CD4-positive, alpha-beta T cell treated with Interleukin-21 for 1 hour (primary cell): ENCODE data around the gene KRTAP16-1.
"Not testable (repeated sequence)": the region's sequence is repeated elsewhere in the genome, so short reads cannot be mapped to it uniquely, and the experiment has no call there.

Experiments used
- DNase-seq: peaks from one replicate; pipeline ENCODE4 v3.0.0-alpha.2; 2020

The KRTAP16-1 gene

DNA sequence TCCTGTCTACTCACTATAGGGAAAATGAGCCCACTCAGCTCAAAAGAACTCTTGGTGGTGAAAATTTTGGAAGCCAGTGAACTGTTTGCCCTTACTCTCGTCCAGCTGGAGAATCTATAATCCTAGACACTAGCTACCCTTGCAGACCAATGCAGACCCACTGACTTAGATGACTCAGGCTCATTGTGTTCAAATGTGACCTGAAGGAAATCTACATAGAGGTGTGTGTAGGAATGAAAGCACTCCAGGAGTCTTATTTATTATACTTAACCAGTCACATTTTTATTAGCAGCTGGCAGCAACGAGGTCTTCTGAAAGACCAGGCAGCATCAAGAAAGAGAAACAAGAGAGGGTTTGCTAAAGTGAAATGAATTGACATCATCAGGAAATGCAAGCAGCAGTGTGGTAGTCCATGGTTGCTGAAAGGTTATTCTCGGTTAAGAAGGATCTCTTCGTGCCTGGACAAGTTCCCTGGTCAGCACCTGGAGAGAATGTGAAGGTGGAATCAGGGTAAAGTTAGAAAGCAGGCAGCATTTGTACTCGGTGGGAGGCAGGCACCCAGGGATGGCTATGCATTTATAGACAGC is 7.8 kb downstream of the KRTAP16-1 start:
- DNase-seq = no peak

DNA sequence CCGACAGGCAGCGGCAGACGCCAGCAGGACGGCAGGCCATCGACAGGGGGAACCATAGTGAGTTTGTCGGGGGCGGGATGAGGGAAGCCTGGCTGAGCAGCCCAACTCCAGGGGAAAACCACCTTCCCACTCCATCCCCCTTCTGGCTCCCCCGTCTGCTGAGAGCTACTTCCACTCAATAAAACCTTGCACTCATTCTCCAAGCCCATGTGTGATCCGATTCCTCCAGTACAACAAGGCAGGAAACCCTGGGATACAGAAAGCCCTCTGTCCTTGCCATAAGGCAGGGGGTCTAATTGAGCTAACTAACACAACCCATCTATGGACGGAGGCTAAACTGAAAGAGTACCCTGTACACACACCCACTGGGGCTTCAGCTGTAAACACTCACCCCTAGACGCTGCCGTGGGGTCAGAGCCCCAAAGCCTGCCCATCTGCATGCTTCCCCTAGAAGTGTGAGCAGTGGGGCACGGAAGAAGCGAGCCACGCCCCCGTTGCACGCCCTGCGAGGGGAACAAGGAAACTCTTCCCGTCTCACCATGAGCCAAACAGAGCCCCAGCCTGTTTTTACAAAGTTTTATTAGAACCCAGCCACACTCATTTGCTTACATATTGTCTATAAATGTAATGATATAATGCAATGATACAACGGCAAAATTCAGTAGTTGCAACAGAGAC is 10.5 kb downstream of the KRTAP16-1 start:
- DNase-seq = no peak

DNA sequence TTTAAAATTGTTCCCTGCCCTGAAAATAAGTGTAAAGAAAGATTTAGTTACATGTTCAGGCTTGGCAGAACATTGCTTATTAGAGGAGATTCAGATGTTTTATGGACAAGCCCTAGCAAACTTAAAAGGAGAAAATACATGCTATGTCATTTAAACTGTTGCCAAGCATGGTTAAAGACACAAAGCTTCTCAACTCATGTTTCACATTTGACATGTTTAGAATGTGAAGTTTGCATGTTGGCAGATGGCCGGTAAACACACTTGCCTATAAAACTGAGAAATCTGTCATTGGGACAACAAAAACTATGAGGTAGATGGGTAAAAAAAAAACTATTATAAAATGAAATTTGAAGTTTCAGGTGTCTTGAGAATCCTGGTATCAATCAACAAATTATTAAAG is 12.3 kb downstream of the KRTAP16-1 start:
- no peak for DNase-seq

DNA sequence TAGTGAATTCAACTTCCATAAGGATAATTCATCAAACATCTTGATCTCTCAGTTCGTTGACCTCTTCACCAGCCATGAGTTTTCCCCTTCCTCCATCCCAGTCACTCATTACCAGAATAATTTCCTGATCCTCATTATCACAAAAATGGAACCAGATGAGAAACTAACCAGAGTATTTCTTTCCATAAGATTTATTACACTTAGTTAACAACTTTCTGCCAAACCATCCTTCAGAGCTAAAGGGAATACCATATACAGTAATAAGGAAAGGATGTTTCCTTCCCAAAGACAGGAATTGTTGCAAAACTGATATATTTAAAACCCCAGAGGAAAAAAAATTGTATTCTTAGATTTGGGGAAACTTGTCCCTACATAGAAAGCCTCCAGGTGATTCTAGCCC is 15.1 kb downstream of the KRTAP16-1 start:
- DNase-seq = no peak

DNA sequence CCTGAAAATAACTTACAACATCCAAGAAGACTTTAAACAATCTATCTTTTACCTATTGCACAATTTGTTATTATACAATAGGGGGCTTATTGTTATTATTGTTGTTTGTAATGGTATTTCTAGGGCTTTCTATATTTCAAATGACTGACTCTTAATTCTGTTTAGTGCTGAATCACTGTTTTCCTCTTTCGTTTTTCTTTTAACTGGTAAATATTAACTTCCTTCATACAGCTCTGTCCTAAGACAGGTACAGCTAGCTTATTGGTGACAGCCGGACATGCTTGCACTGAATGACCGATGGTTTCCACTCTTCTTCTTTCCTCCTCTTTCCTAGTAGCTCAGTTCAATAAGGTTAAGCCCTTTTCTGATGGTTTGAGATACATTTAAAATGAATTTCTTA is 22.1 kb downstream of the KRTAP16-1 start:
- no peak for DNase-seq

DNA sequence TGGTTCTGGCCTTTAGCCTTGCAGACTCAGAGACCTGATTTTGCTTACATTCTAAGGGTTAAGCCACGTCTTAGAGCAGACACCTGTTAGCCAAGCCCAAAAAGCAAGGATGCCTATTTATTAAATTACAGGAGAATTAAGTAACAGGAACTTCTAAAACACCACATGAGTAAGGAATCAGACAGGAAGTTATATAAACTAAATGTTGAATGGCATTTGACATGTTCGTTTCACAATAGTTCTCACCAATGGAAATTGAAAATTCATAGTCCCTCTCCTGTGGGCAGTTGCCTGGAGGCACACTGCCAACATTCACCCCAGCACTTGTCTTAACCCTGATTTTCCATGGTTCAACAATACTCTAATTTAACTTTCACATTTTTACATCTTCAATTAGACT is 24.6 kb downstream of the KRTAP16-1 start:
- DNase-seq = no peak

DNA sequence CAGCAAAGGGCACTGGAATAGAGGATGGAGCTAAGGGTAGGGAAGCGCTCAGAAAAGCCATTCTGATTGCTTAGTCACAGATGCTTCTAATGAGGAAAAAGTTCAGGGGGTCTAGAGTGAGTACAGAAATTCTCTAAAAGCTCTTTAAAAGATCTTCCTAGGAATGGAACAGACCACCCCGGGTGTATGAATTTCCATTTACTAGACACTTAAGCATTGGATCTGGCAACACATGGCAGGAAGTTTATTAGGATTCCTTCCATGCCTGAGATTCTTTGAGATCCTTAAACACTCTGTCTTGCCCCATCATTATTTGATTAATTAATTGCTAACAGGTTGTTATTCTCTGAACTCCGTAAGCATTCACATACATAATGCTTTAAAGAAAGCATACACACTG is 25.1 kb downstream of the KRTAP16-1 start:
- DNase-seq = no peak

DNA sequence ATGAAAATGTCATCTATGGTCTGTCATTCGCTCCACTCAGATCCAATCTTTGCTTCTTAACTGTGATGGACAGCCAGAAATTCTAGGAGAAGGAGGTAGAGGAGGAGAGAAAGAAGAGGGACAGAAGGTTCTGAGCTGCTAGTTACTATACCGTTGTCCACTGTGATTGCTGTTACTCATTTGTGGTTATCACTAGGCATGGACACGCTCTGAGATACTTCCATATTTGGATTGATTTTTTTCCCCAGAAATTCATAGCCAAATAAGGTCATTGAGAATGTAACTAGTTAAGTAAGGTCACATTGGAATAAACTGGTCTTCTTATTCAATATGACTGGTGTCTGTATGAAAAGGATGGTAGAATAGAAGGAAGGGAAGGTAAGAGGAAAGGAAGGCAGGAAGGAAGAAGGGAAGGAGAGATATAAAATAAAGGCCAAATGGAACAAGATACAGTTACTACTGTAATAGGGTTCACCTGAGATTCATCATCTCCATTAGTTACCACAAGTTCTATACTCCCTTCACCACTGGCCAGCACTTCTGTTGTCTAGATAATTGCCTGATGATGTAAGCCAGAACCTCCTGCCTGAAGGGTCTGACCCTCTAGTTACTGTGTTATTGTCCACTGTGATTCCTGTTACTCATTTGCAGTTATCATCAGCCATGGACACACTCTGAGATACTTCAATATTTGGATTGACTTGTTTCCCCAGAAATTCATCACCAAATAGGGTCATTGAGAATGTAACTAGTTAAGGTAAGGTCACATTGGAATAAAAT is 30.7 kb downstream of the KRTAP16-1 start:
- DNase-seq = no peak

DNA sequence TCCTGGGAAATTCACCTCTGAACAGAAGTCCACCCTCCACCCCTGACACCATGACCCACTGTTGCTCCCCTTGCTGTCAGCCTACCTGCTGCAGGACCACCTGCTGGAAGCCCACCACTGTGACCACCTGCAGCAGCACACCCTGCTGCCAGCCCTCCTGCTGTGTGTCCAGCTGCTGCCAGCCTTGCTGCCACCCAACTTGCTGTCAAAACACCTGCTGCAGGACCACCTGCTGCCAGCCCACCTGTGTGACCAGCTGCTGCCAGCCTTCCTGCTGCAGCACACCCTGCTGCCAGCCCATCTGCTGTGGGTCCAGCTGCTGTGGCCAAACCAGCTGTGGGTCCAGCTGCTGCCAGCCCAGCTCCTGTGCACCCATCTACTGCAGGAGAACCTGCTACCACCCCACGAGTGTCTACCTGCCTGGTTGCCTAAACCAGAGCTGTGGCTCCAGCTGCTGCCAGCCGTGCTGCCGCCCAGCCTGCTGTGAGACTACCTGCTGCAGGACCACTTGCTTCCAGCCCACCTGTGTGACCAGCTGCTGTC is 33.4 kb downstream of the KRTAP16-1 start, which contains the start of gene KRTAP9-7:
Gene KRTAP9-7, plus strand, starts transcription at position 51 of the 543 bp plus-strand sequence. Its CDS starts 0 bp downstream, at position 51.
- not testable (repeated sequence) for DNase-seq

DNA sequence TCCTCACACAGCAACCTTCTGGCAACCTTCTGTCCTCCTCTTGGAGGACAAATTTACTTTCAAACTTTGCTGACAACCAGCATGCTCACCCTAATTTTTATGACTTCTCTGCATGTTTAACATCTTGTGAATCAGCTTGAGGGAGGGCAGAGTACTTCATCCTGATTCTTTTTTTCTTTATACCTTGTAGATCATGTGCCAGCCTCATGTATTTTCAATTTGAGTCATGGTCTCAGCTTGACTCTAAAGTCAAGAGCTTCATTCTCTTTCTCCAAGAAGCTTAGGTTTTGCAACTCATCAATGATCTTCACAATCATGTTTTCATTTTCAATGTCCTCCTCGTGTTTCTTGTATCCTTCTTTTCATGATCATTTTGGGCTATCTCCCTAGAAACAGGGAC is 37.3 kb downstream of the KRTAP16-1 start:
- DNase-seq = no peak

DNA sequence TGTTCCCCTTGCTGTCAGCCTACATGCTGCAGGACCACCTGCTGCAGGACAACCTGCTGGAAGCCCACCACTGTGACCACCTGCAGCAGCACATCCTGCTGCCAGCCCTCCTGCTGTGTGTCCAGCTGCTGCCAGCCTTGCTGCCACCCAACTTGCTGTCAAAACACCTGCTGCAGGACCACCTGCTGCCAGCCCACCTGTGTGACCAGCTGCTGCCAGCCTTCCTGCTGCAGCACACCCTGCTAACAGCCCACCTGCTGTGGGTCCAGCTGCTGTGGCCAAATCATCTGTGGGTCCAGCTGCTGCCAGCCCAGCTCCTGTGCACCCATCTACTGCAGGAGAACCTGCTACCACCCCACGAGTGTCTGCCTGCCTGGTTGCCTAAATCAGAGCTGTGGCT is 37.8 kb downstream of the KRTAP16-1 start:
- DNase-seq = not testable (repeated sequence)

DNA sequence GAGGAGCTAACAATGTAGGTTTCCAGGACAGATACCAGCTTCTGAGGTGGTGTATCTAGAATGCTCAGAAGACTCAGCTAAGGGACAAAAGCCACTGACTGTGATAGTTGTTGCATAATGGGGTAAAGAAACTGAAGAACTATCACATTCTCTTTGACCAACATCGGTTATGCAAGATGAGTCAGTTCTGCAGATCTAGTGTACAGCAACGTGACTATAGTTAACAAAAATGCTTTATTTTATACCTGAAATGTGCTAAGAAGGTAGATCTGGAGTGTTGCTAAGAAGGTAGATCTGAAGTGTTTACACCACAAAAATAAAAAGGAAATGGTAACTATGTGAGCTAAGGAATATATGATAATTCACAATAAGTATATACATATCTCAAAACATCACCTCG is 41.4 kb downstream of the KRTAP16-1 start:
- DNase-seq = no peak

DNA sequence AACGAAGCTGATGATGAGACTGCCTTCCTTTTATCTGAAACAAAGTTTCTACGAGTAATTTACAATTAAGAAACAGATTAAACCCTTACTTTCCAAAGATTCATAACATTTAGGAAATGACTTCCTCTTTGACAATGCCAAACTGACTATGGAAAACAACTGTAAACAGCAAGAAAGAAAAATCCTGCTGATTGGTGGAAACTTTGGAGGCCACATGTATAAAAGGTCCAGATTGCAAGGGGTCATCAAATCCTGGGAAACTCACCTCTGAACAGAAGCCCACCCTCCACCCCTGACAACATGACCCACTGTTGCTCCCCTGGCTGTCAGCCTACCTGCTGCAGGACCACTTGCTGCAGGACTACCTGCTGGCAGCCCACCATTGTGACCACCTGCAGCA is 44.0 kb downstream of the KRTAP16-1 start, which contains the start of gene KRTAP9-6:
Gene KRTAP9-6, plus strand, starts transcription at position 301 of the 400 bp plus-strand sequence. Its CDS starts 0 bp downstream, at position 301.
- DNase-seq = no peak

DNA sequence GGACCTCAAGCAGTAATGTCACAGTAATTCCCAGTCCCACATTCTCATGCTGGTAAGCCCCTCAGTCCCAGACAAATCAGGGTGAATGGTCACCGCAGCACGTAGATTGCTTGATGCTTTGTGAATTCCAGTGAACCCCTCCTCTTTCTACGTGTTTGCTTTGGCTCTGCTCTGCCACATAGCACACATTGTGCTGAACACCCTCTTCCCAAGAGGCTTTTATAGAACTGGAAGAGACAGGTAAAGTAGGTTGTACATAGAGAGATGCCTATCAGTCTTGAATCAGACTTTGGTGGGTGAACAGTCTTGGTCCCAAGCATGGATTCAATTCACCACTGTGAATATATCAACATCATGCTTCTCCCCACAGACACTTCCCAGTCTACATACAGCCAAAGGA is 44.5 kb downstream of the KRTAP16-1 start:
- no peak for DNase-seq

DNA sequence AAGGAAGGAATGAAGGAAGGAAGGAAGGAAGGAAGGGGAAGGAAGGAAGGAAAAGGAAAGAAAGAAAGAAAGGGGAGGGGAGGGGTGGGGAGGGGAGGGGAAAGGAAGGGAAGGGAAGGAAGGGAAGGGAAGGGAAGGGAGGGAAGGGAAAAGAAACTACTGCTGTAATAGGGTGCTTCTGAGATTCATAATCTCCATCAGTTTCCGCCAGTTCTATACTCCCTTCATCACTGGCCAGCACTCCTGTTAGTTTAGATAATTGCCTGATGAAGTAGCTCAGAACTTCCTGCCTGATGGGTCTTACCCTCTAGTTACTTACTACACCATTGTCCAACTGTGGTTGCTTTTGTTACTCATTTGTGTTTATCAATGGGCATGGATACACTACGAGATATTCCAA is 45.9 kb downstream of the KRTAP16-1 start:
- no peak for DNase-seq

DNA sequence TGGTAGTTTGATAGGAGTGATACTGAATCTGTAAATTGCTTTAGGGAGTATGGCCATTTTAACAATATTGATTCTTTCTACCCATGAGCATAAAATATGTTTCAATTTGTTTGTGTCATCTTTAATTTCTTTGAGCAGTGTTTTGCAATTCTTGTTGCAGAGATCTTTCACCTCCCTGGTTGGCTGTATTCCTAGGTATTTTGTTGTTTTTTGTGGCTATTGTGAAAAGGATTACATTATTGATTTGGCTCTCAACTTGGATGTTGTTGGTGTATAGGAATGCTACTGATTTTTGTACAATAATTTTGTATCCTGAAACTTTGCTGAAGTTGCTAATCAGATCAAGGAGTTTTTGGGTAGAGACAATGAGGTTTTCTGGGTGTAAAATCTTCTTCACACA is 50.7 kb downstream of the KRTAP16-1 start:
- DNase-seq = no peak
